Activated CD8-positive, alpha-beta memory T cell treated with anti-CD3 and anti-CD28 coated beads, Interleukin-2, amount 50 U/mL, for 4 hours (primary cell): Measurements from ENCODE around the gene HSPA2.
"Not testable (repeated sequence)": the region's sequence is repeated elsewhere in the genome, so short reads cannot be mapped to it uniquely, and the experiment has no call there.

ENCODE experiments used
- DNase-seq: peaks from one replicate; pipeline ENCODE4 v3.0.0-alpha.2; 2020

Gene HSPA2

DNA sequence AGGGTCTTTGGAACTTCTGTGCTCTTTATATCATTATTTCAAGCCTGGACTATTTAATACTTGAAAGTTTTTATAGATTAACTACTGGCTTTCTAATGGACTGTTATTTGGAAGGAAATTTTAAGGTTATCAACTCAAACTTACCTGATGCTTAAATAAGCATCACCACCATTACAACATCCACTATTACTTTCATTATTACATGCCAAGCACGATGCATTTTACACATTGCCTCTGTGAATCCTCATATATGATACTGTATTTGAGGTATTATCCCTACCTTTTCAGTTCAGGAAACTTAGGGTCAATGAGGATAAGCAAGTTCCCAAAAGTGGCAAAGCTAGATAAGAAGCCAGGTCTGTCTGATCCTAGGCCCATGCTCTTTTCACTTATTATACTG is 23.6 kb upstream of the HSPA2 start:
- DNase-seq, result no peak

DNA sequence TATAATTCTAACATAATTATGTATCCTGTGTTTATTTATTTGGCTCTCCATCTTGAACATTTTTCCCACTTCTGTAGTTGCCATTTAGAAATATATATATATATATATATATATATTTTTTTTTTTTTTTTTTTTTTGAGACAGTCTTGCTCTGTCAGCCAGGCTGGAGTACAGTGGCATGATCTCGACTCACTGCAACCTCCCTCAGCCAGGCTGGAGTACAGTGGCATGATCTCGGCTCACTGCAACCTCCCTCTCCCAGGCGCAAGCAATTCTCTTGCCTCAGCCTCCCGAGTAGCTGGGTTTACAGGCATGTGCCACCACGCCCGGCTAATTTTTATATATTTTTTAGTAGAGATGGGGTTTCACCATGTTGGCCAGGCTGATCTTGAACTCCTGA is 22.9 kb upstream of the HSPA2 start:
- DNase-seq, result not testable (repeated sequence)

DNA sequence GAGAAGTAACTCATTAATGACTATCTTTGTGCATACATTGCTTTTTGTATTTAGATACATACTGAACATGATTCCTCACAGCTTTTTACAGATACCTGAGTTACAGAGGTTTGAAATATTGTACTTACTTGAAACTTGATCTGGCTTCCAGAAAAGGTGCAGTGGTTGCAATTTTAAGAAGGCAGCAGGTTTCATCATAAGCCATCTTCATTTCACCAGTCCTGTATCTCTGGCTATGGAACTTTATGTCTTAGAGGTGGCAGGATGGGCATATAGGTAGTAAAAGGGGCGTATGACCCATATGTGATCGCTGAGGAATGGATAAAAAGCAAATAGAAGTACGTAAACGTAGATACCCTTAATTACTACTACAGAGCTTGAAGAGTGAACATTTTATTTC is 22.3 kb upstream of the HSPA2 start:
- no peak for DNase-seq

DNA sequence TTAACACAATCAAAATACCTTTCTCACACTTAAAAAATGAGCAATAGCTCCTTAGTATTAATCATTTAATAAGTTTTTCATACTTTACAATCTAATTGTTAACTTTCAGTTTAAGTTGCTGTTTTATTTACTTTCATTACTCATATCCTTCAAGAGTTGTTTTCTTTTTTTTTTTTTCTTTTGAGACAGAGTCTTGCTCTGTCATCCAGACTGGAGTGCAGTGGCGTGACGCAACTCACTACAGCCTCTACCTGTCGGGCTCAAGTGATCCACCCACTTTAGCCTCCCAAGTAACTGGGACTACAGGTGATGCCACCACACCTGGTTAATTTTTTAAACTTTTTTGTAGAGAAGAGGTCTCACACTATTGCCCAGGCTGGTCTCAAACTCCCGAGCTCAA is 19.8 kb upstream of the HSPA2 start:
- no peak for DNase-seq

DNA sequence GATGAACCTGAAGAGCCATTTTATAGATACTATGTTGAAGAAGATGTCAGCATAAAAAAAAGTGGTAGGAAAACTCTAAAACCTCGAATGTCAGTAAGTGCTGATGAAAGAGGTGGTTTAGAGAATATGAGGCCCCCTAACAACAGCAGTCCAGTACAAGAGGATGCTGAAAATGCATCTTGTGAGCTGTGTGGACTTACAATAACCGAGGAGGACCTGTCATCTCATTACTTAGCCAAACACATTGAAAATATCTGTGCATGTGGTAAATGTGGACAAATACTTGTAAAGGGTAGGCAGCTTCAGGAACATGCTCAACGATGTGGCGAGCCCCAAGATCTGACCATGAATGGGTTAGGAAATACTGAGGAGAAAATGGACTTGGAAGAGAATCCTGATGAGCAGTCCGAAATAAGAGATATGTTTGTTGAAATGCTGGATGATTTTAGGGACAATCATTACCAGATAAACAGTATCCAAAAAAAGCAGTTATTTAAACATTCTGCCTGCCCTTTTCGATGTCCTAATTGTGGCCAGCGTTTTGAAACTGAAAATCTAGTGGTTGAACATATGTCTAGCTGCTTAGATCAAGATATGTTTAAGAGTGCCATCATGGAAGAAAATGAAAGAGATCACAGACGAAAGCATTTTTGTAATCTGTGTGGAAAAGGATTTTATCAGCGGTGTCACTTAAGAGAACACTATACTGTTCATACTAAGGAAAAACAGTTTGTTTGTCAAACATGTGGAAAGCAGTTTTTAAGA is 17.8 kb upstream of the HSPA2 start:
- DNase-seq, result no peak

DNA sequence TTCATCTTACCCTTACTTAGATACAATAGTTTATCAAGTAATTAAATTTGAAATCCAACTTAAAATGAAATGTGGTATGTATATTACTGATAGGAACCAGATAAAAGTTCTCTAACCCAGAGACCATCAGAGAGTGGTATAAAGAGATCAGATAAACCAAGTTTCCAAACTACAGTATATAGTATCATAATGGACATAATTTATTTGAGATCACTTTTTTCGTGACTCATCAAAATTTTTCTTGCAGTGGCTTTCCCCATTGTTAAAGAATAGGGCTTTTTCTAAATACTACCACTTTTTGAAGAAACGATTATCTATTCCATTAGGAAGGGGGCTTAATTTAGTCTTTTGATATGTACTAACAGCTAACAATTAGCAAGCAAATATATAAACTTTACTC is 15.2 kb upstream of the HSPA2 start:
- DNase-seq, result no peak

DNA sequence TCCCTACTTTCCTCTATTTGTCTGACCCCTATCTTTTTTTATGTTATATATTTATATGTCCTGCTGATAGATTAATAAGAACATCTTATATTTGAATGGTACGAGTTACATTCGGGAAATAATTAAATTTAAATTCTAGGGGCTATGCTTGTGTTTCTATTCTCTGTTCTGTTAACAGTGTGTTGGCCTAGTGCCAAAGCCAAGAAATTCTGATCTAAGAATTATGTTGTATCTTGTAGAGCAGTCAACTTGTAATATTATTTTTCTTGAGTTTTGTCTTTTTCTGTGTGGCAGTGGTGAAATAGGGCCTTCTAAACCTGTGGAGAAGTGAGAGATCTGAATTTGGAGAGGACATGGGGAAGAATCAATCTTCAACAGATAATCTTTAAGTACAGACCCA is 9.0 kb upstream of the HSPA2 start:
- DNase-seq, result no peak

DNA sequence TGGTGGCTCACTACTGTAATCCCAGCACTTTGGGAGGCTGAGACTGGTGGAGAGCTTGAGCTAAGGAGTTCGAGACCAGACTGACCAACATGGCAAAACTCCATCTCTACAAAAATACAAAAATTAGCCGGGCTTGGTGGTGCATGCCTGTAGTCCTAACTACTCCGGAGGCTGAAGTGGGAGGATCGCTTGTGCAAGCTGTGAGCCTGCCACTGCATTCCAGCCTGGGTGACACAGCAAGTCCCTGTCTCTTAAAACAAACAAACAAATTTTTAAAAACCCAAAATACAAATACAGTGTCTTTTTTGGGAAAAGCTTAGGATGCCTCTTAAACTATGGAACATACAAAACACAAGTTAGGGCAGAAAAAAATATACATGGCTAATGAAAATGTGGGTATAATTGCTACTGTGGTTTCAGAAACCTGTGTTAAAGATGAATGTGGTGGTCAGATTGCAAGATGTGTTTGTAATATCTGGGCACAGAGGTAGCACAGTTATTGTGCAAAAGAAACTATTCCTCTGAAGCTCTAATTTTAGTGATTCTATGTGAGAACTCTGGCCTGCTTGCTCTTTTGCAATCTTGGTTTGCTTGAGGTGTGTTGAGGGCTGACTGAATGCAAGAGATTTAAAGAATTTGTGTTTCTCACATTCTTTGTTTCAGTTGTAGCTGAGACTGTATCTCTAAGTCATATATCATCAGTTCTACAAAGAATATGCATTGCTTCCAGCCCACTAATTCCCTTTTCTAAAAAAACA is 3.9 kb upstream of the HSPA2 start:
- no peak for DNase-seq

DNA sequence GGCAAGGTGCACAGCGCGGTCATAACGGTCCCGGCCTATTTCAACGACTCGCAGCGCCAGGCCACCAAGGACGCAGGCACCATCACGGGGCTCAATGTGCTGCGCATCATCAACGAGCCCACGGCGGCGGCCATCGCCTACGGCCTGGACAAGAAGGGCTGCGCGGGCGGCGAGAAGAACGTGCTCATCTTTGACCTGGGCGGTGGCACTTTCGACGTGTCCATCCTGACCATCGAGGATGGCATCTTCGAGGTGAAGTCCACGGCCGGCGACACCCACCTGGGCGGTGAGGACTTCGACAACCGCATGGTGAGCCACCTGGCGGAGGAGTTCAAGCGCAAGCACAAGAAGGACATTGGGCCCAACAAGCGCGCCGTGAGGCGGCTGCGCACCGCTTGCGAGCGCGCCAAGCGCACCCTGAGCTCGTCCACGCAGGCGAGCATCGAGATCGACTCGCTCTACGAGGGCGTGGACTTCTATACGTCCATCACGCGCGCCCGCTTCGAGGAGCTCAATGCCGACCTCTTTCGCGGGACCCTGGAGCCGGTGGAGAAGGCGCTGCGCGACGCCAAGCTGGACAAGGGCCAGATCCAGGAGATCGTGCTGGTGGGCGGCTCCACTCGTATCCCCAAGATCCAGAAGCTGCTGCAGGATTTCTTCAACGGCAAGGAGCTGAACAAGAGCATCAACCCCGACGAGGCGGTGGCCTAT is 875 bp downstream of the HSPA2 start:
- peak; percentile 20 for DNase-seq

DNA sequence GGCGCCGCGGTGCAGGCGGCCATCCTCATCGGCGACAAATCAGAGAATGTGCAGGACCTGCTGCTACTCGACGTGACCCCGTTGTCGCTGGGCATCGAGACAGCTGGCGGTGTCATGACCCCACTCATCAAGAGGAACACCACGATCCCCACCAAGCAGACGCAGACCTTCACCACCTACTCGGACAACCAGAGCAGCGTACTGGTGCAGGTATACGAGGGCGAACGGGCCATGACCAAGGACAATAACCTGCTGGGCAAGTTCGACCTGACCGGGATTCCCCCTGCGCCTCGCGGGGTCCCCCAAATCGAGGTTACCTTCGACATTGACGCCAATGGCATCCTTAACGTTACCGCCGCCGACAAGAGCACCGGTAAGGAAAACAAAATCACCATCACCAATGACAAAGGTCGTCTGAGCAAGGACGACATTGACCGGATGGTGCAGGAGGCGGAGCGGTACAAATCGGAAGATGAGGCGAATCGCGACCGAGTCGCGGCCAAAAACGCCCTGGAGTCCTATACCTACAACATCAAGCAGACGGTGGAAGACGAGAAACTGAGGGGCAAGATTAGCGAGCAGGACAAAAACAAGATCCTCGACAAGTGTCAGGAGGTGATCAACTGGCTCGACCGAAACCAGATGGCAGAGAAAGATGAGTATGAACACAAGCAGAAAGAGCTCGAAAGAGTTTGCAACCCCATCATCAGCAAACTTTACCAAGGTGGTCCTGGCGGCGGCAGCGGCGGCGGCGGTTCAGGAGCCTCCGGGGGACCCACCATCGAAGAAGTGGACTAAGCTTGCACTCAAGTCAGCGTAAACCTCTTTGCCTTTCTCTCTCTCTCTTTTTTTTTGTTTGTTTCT is 1.7 kb downstream of the HSPA2 start:
- DNase-seq, result no peak

DNA sequence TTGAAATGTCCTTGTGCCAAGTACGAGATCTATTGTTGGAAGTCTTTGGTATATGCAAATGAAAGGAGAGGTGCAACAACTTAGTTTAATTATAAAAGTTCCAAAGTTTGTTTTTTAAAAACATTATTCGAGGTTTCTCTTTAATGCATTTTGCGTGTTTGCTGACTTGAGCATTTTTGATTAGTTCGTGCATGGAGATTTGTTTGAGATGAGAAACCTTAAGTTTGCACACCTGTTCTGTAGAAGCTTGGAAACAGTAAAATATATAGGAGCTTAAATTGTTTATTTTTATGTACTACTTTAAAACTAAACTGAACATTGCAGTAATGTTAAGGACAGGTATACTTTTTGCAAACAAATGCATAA is 2.3 kb downstream of the HSPA2 start:
- DNase-seq, result no peak

DNA sequence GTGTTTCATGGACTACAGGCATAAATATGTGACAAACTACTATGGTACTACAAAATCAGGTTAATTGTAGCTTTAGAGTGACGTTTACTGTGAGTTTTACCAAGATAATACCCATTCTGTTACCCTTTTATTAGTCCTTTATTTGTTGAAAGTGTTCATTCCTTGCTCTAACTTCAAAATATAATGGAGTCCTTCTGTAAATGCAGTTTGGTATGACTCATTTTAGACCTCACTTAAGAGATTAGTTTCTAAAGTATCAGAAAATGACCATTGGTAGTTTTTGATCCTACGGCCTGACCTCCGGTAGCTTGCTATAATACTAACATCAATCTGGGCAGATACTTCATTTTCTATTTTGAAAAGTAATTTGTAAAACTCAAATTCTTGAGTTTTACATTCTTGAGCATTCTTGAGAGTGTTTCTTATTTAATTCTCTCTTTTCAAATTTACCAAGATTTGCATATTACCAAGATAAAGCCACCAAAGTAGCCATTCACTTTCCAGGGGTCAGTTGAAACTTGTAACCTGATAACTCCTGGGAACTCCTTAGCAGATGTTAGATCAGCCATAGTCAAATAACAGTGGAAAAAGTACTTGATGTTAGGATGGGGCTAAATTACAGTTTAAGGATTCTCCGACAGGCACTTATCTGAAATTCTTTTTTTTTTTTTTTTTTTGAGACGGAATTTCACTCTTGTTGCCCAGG is 4.2 kb downstream of the HSPA2 start:
- DNase-seq, result no peak

DNA sequence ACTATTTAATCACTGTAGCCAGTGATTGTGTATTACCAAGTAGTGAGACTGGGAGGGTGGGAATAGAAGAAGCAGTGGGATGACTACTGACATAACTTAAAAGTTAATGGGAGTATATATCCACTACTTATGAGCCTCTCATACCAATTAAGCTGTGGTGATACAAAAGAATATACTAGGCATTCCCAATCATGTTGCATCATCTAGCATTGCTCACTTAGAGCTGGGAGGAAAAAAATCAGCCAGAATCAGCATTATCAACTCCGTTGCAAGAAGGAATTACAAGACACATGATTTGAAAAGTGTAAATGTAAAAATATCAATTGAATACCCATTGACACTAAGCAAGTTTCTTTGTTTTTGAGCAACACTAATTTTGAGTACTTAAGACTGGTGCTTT is 8.5 kb downstream of the HSPA2 start:
- DNase-seq, result no peak

DNA sequence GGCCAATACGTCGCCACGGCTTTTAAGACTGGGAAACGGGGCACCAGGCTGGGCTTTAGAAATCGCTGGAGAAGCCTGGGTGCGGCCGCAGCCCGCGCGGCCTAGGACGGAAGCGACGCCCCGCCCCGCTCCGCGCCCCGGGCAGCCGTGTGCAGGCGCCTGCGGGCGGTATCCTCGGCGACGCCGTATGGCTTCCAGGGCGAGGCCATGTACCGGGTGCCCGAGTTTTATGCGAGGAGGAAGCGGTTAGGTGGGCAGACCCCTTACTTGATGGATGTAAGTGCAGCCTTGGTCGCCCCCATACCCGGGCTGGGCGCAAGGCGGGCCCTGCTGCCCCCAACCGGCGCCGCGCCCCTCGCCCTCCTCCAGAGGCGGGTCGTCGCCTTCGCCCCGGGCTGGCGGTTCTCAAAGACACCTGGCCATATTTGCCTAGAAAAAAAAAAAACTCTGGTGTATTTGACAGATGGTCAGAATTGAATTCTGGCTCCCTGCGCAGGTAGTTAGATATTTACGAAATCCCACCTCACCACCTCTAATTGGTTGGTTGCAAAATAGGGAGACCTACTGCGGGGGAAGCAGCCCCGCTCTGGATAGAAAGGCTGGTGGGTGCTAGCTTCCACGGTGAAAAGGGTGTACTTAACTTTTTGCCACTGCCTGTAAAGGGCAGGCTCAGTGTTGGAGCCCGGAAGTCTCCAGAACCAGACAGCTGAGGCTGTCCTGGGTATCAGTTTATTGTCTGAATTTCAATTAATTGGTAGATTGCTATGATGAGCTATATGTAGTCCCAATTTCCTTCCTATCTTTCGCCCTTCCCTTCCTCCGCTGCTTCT is 9.5 kb downstream of the HSPA2 start, which contains the start of gene PPP1R36:
PPP1R36 (plus strand) TSS at position 171 of the 830 bp plus-strand sequence; CDS start at position 208, 37 bp downstream.
- peak; percentile 47 for DNase-seq

DNA sequence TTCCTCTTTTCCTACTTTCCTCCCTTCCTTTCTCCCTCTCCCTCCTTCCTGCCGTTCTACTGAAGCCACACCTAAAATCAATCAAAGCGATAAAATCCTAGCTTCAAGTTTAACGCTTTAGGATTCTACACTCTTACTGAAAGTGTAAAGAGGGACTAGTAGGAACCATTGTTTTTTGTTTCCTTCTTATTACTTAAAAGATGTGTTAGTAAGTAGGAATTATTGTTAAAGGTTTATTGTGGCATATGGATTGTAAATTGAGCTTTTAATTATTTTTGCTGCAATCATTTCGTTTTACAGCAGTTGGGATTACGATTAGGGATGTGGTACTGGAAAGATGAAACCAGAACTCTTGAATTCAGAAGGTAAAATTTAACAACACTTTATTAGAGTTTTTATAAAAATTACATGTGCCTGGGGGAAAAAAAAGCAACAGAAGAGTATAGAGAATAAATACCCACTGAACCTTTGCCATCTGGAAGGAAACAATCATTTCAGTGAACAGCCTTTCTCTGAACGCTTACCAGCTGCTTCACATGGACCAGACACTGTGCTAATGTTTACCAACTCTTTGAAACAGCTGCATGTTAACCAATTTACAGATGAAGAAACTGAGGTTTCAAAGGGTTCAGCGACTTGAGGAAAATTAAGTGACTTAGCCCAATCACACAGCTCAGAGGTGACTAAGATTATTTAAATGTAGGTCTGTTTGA is 10.2 kb downstream of the HSPA2 start:
- DNase-seq, result no peak

DNA sequence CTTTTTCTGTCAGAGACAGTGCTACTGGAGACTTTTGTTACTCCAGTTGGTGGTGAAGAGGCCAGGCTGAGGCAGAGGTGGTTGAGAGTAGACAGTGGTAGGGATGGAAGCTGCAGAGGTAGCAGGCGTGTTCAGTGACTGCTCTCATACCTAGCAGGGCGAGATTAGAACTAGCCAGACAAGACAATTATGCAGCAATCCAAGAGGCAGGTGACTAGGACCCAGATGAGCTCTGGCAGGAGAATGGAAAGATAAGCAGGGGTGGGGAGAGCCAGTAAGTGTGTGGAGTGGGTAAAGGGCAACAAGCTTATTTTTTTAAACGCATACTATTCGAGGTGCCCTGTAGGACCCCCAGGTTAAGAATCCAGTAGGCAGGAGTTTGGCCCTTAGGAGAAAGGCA is 14.0 kb downstream of the HSPA2 start:
- no peak for DNase-seq

DNA sequence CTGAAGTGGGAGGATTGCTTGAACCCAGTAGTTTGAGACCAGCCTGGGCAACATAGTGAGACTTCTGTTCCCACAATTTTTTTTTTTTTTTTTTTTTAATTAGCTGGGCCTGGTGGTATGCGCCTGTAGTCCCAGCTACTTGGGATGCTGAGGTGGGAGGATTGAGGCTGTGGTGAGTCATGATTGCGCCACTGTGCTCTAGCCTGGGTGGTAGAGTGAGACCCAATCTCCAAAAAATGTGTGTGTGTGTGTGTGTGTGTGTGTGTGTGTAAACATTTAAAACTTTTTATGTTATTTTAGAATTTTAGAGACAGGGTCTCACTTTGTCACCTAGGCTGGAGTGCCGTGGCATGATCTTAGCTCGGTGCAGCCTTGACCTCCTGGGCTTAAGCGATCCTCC is 16.0 kb downstream of the HSPA2 start:
- DNase-seq, result no peak

DNA sequence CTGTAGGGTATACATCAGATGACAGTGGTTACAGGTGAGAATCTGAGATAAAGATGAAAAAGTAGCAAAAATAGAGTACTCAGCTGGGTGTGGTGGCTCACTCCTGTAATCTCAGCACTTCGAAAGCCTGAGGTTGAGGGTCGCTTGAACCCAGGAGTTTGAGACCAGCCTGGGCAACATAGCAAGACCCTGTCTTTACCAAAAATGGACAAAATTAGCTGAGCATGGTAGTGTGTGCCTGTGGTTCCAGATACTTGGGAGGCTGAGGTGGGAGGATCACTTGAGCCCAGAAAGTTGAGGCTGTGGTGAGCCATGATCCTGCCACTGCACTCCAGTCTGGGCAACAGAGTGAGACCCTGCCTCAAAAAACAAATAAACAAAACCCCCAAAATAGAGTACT is 17.7 kb downstream of the HSPA2 start:
- DNase-seq, result not testable (repeated sequence)

DNA sequence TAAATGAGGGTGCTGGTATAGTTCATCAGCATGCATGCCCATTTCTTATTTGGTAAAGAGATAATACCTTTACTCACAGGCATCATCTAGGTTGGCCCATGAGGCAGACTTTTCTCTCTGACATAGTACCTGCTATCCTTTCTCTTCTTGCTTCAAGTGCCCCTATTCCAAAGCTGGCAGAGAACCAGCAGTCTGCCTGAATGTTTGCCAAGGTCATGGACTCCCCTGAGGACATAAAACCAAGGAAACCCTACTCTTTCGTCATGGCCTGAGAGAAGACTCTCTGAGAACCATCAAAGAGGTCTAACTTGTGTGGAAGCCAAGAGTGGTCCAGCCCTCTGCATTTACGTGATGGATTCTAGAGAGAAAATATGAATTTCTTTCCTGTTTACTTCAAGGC is 21.1 kb downstream of the HSPA2 start:
- no peak for DNase-seq

DNA sequence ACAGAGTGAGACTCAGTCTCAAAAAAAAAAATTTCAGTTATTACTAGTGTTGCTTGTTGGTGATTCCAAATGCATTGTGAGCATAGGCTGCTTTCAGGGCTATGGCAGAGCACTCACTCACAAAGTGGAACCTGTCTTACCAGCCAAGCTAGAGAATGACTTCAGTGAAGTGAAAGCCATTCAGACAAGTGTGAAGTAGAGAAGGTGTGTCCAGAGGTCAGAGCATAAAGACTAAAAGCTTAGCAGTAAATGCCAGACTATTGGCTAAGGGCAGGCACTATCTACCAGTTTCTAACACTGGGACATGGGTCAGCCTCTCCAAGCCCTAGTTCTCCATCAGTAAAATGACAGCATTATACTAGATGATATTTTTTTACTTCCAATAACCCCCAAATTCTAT is 21.9 kb downstream of the HSPA2 start:
- no peak for DNase-seq

DNA sequence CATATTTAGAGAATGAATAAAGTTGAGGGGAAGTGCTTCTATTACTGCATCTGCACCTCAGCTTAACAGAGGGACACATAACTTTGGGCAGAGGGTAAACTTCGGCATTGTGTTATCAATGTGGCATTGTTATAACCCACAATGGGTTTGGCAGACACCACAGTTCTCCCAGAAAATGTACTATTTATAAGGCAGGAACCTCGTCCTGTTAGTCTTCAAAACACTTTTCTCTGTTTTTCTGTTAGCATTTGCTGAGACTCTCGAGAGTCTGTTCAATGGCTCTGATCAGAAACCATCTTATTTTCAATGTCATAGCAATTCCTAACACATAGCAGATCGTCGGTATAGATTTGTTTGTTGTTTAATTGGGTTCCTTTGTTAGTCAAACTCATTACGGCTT is 23.2 kb downstream of the HSPA2 start:
- no peak for DNase-seq
